Measurements from ENCODE around the gene PPARA.

DNA sequence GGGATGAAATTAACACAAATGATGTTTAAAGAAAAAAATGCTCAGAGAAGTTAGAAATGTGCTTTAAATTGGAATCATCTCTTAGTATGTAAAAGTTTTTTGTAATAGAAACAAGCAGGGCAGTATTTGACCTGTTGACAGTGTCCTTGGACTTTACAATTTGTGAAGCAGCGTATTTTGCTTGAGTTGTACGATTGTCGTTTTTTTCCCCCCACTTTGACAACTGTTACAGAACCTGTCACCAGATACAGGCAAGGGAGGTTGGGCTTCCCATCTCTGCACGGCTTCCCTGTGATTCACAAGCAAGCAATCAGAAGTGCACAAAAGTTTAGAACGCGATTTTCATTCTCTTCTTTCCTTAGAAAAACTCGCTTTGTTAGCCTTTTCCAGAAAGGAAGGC lies 8.9 kb downstream of the PPARA start:
- TF ChIP-seq, protein P1, sequence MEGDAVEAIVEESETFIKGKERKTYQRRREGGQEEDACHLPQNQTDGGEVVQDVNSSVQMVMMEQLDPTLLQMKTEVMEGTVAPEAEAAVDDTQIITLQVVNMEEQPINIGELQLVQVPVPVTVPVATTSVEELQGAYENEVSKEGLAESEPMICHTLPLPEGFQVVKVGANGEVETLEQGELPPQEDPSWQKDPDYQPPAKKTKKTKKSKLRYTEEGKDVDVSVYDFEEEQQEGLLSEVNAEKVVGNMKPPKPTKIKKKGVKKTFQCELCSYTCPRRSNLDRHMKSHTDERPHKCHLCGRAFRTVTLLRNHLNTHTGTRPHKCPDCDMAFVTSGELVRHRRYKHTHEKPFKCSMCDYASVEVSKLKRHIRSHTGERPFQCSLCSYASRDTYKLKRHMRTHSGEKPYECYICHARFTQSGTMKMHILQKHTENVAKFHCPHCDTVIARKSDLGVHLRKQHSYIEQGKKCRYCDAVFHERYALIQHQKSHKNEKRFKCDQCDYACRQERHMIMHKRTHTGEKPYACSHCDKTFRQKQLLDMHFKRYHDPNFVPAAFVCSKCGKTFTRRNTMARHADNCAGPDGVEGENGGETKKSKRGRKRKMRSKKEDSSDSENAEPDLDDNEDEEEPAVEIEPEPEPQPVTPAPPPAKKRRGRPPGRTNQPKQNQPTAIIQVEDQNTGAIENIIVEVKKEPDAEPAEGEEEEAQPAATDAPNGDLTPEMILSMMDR (IDR thresholded peaks at IDR 0.05; ENCODE audit: low read depth, low read length), result no peak
- TF ChIP-seq EZH2phosphoT487 (IDR thresholded peaks at IDR 0.05; ENCODE audit: low read depth), result no peak

Data from OCI-LY3 (cell line).